Measurements from ENCODE around the gene GAB2.

GAB2 gene

GRCh38 chr11:78441956-78442355, 24.3 kb upstream of the GAB2 start:
- no peak overlapping the region for H3K4me3 ChIP-seq (replicated peaks in 1 of 2; ENCODE audit: low read depth in 2 of 2, low read length in 2 of 2)
- no peak for TF ChIP-seq CTCF (IDR thresholded peaks at IDR 0.05; ENCODE audit: low read depth, low read length)

GRCh38 chr11:78438298-78438975, 20.8 kb upstream of the GAB2 start:
- no peak overlapping the region for H3K4me3 ChIP-seq (replicated peaks in 1 of 2; ENCODE audit: low read depth in 2 of 2, low read length in 2 of 2)
- DNase-seq (ENCODE audit: low read depth in 2 of 2): no peak
- TF ChIP-seq CTCF (IDR thresholded peaks at IDR 0.05; ENCODE audit: low read depth, low read length): no peak

More at GRCh38 chr11:78441956-78442355, 24.3 kb upstream of the GAB2 start:
- no peak for DNase-seq (ENCODE audit: low read depth in 2 of 2)

GRCh38 chr11:78432956-78433355, 15.3 kb upstream of the GAB2 start:
- no peak for TF ChIP-seq CTCF (IDR thresholded peaks at IDR 0.05; ENCODE audit: low read depth, low read length)
- no peak overlapping the region for H3K4me3 ChIP-seq (replicated peaks in 1 of 2; ENCODE audit: low read depth in 2 of 2, low read length in 2 of 2)
- DNase-seq (ENCODE audit: low read depth in 2 of 2): no peak

- peak; percentile 38 to 40 for DNase-seq (ENCODE audit: low read depth in 2 of 2)
- no peak overlapping the region for H3K4me3 ChIP-seq (replicated peaks in 1 of 2; ENCODE audit: low read depth in 2 of 2, low read length in 2 of 2)
- peak; percentile 60 for TF ChIP-seq CTCF (IDR thresholded peaks at IDR 0.05; ENCODE audit: low read depth, low read length)
Measured at GRCh38 chr11:78432058-78432515, 14.5 kb upstream of the GAB2 start.

GRCh38 chr11:78429660-78430059, 12.0 kb upstream of the GAB2 start:
- DNase-seq (ENCODE audit: low read depth in 2 of 2): no peak
- TF ChIP-seq CTCF (IDR thresholded peaks at IDR 0.05; ENCODE audit: low read depth, low read length): no peak
- no peak overlapping the region for H3K4me3 ChIP-seq (replicated peaks in 1 of 2; ENCODE audit: low read depth in 2 of 2, low read length in 2 of 2)

GRCh38 chr11:78429209-78429608, 11.6 kb upstream of the GAB2 start:
- TF ChIP-seq CTCF (IDR thresholded peaks at IDR 0.05; ENCODE audit: low read depth, low read length): no peak
- DNase-seq (ENCODE audit: low read depth in 2 of 2): no peak

GRCh38 chr11:78428773-78429172, 11.2 kb upstream of the GAB2 start:
- no peak overlapping the region for H3K4me3 ChIP-seq (replicated peaks in 1 of 2; ENCODE audit: low read depth in 2 of 2, low read length in 2 of 2)
- TF ChIP-seq CTCF (IDR thresholded peaks at IDR 0.05; ENCODE audit: low read depth, low read length): no peak
- no peak for DNase-seq (ENCODE audit: low read depth in 2 of 2)

More at GRCh38 chr11:78429209-78429608, 11.6 kb upstream of the GAB2 start:
- no peak overlapping the region for H3K4me3 ChIP-seq (replicated peaks in 1 of 2; ENCODE audit: low read depth in 2 of 2, low read length in 2 of 2)

Data from cardiac fibroblast (primary cell).